HEK293 (cell line): ENCODE measurements around the gene CNTN4.

Source experiments
- CTCF ChIA-PET: fragments of 350-600 bp; formaldehyde crosslinking; extraction: SDS; loops from one replicate; lab custom pipeline; 2021; ENCODE audit warnings: antibody characterized with exemption; lab: Yijun Ruan, JAX
- POLR2A ChIA-PET: fragments of 300-600 bp; formaldehyde crosslinking; extraction: SDS; loops from one replicate; lab custom pipeline; 2020; ENCODE audit warnings: antibody characterized with exemption, inconsistent platforms; lab: Yijun Ruan, JAX
- H3K27ac ChIP-seq: fragments of 200-500 bp; sonication (Bioruptor generic); 2 replicates; pipeline ENCODE4 v1.5.1; 2014; ENCODE audit warnings: low read depth, low read length, control low read depth, inconsistent platforms; ENCODE audit errors: extremely low read depth
- H3K36me3 ChIP-seq, 2 experiments: fragments of 200-500 bp in 1 of 2; sonication (Bioruptor generic) in 1 of 2; 1 replicate in 1 of 2; 2 replicates in 1 of 2; pipeline ENCODE4 v1.5.1; 2014 to 2017; ENCODE audit warnings: inconsistent platforms in 2 of 2, low read length in 2 of 2; ENCODE audit not compliant: control insufficient read depth in 2 of 2, insufficient read depth in 1 of 2
- H3K4me1 ChIP-seq: fragments of 200-500 bp; sonication (Bioruptor generic); 2 replicates; pipeline ENCODE4 v1.5.1; 2014; ENCODE audit warnings: mild to moderate bottlenecking, low read length, inconsistent platforms; ENCODE audit not compliant: control insufficient read depth, insufficient read depth
- H3K4me3 ChIP-seq: 2 replicates; pipeline ENCODE4 v1.5.1; 2011; ENCODE audit warnings: low read depth, mild to moderate bottlenecking, control low read depth, low read length, moderate library complexity
- H3K9me3 ChIP-seq: fragments of 200-500 bp; sonication (Bioruptor generic); 2 replicates; pipeline ENCODE4 v1.5.1; 2014; ENCODE audit warnings: low read depth, low read length, inconsistent platforms; ENCODE audit not compliant: control insufficient read depth, insufficient read depth
- HOXD13 ChIP-seq: sonication (generic); formaldehyde crosslinking; IDR thresholded peaks from 2 replicates; pipeline ENCODE4 v1.8.0; 2022; ENCODE audit warnings: missing genetic modification reagents, borderline replicate concordance
- INSM2 ChIP-seq: fragments of 450-650 bp; formaldehyde crosslinking; IDR thresholded peaks from 2 replicates; pipeline ENCODE4 v1.5.1; 2016; ENCODE audit warnings: missing biosample characterization, missing genetic modification characterization
- KLF16 ChIP-seq: fragments of 450-650 bp; formaldehyde crosslinking; IDR thresholded peaks from 2 replicates; pipeline ENCODE4 v1.5.1; 2017; ENCODE audit warnings: missing biosample characterization, missing genetic modification characterization
- MEIS1 ChIP-seq: sonication (generic); formaldehyde crosslinking; IDR thresholded peaks from 2 replicates; pipeline ENCODE4 v1.8.1; 2022; ENCODE audit warnings: missing genetic modification reagents, mild to moderate bottlenecking, borderline replicate concordance
- REPIN1 ChIP-seq: fragments of 450-650 bp; formaldehyde crosslinking; IDR thresholded peaks from 2 replicates; pipeline ENCODE4 v1.5.1; 2017; ENCODE audit warnings: missing biosample characterization, missing genetic modification characterization, low read depth
- SP2 ChIP-seq: fragments of 450-650 bp; formaldehyde crosslinking; IDR thresholded peaks from 2 replicates; pipeline ENCODE4 v1.5.1; 2016; ENCODE audit warnings: missing biosample characterization, missing genetic modification characterization
- SP7 ChIP-seq: fragments of 450-650 bp; formaldehyde crosslinking; IDR thresholded peaks from 2 replicates; pipeline ENCODE4 v1.5.1; 2016; ENCODE audit warnings: missing biosample characterization, missing genetic modification characterization
- WT1 ChIP-seq: fragments of 450-650 bp; formaldehyde crosslinking; IDR thresholded peaks from 2 replicates; pipeline ENCODE4 v1.5.1; 2016; ENCODE audit warnings: missing biosample characterization, missing genetic modification characterization
- YY1 ChIP-seq: fragments of 450-650 bp; formaldehyde crosslinking; IDR thresholded peaks from 2 replicates; pipeline ENCODE4 v1.5.1; 2018; ENCODE audit warnings: missing biosample characterization, missing genetic modification characterization
- ZBTB7A ChIP-seq: fragments of 450-650 bp; formaldehyde crosslinking; IDR thresholded peaks from 2 replicates; pipeline ENCODE4 v1.5.1; 2016; ENCODE audit warnings: low read depth, missing biosample characterization, missing genetic modification characterization
- ZEB2 ChIP-seq: fragments of 450-650 bp; formaldehyde crosslinking; IDR thresholded peaks from 2 replicates; pipeline ENCODE4 v1.5.1; 2016; ENCODE audit warnings: missing biosample characterization, missing genetic modification characterization
- ZFP3 ChIP-seq: fragments of 450-650 bp; formaldehyde crosslinking; IDR thresholded peaks from 2 replicates; pipeline ENCODE4 v1.5.1; 2016; ENCODE audit warnings: low read depth, missing biosample characterization, missing genetic modification characterization
- ZNF140 ChIP-seq: fragments of 450-650 bp; formaldehyde crosslinking; IDR thresholded peaks from 2 replicates; pipeline ENCODE4 v1.5.1; 2016; ENCODE audit warnings: missing biosample characterization, missing genetic modification characterization
- ZNF155 ChIP-seq: fragments of 450-650 bp; formaldehyde crosslinking; IDR thresholded peaks from 2 replicates; pipeline ENCODE4 v1.5.1; 2016; ENCODE audit warnings: missing biosample characterization, missing genetic modification characterization
- ZNF266 ChIP-seq: fragments of 450-650 bp; formaldehyde crosslinking; IDR thresholded peaks from 2 replicates; pipeline ENCODE4 v1.5.1; 2016; ENCODE audit warnings: missing biosample characterization, missing genetic modification characterization, low read depth
- ZNF350 ChIP-seq: fragments of 450-650 bp; formaldehyde crosslinking; IDR thresholded peaks from 2 replicates; pipeline ENCODE4 v1.5.0; 2017; ENCODE audit warnings: missing biosample characterization, mild to moderate bottlenecking, missing genetic modification characterization
- ZNF366 ChIP-seq: fragments of 450-650 bp; formaldehyde crosslinking; conservative IDR thresholded peaks from 2 replicates; pipeline ENCODE4 v1.5.1; 2016; ENCODE audit warnings: missing biosample characterization, missing genetic modification characterization
- ZNF391 ChIP-seq: fragments of 450-650 bp; formaldehyde crosslinking; IDR thresholded peaks from 2 replicates; pipeline ENCODE4 v1.5.1; 2016; ENCODE audit warnings: low read depth, missing biosample characterization, missing genetic modification characterization, borderline replicate concordance
- ZNF530 ChIP-seq: fragments of 450-650 bp; formaldehyde crosslinking; IDR thresholded peaks from 2 replicates; pipeline ENCODE4 v1.5.1; 2016; ENCODE audit warnings: low read depth, missing biosample characterization, missing genetic modification characterization
- ZNF585B ChIP-seq: fragments of 450-650 bp; formaldehyde crosslinking; IDR thresholded peaks from 2 replicates; pipeline ENCODE4 v1.5.1; 2016; ENCODE audit warnings: missing biosample characterization, missing genetic modification characterization
- ZNF623 ChIP-seq: fragments of 450-650 bp; formaldehyde crosslinking; IDR thresholded peaks from 2 replicates; pipeline ENCODE4 v1.5.1; 2016; ENCODE audit warnings: missing biosample characterization, missing genetic modification characterization
- ZNF639 ChIP-seq: fragments of 450-650 bp; formaldehyde crosslinking; IDR thresholded peaks from 2 replicates; pipeline ENCODE4 v1.5.1; 2016; ENCODE audit warnings: missing biosample characterization, missing genetic modification characterization
- ZNF654 ChIP-seq: fragments of 450-650 bp; formaldehyde crosslinking; IDR thresholded peaks from 2 replicates; pipeline ENCODE4 v1.5.1; 2016; ENCODE audit warnings: low read depth, missing biosample characterization, missing genetic modification characterization
- ZNF792 ChIP-seq: fragments of 450-650 bp; formaldehyde crosslinking; IDR thresholded peaks from 2 replicates; pipeline ENCODE4 v1.5.1; 2016; ENCODE audit warnings: missing biosample characterization, missing genetic modification characterization
- ZNF843 ChIP-seq: fragments of 450-650 bp; formaldehyde crosslinking; IDR thresholded peaks from 2 replicates; pipeline ENCODE4 v1.5.1; 2016; ENCODE audit warnings: missing biosample characterization, missing genetic modification characterization

CNTN4 gene

GRCh38 chr3:2790266-2790815, 691.7 kb downstream of the CNTN4 start:
- ChIA-PET POLR2A (no interaction called here), CTCF (interaction anchor here (1.0 kb wide), 1 partner anchor 131 kb away, joined by 4 read pairs; no protein-coding TSS in a partner anchor)
- TF ChIP-seq SP7 (tag by site-specific recombination) (no peak), MEIS1 (CRISPR knock-in tag) (no peak), YY1 (tag by site-specific recombination) (no peak), ZNF140 (tag by site-specific recombination) (no peak), ZNF366 (no peak), INSM2 (tag by site-specific recombination) (no peak), ZNF391 (tag by site-specific recombination) (no peak), ZNF623 (tag by site-specific recombination) (no peak), HOXD13 (CRISPR knock-in tag) (no peak), WT1 (tag by site-specific recombination) (no peak), ZNF266 (no peak), ZNF792 (tag by site-specific recombination) (no peak), SP2 (no peak), ZNF585B (tag by site-specific recombination) (no peak), ZNF843 (tag by site-specific recombination) (no peak), ZNF654 (tag by site-specific recombination) (no peak), ZBTB7A (tag by site-specific recombination) (no peak), KLF16 (tag by site-specific recombination) (no peak), ZNF639 (no peak), REPIN1 (tag by site-specific recombination) (no peak)
- Histone ChIP-seq H3K4me3 (no peak overlapping the region), H3K9me3 (no peaks in the 10 kb centered on the region), H3K4me1 (no peaks in the 10 kb centered on the region), H3K27ac (no peak overlapping the region), H3K36me3 (no peaks in the 10 kb centered on the region)

- Histone ChIP-seq H3K4me3 (no peak overlapping the region), H3K9me3 (no peaks in the 10 kb centered on the region), H3K4me1 (no peaks in the 10 kb centered on the region), H3K36me3 (no peaks in the 10 kb centered on the region), H3K27ac (no peak overlapping the region)
- ChIA-PET CTCF (interaction anchor here (1.6 kb wide), 1 partner anchor 129 kb away, joined by 5 read pairs; no protein-coding TSS in a partner anchor), POLR2A (no interaction called here)
- TF ChIP-seq ZNF530 (tag by site-specific recombination) (no peak), REPIN1 (tag by site-specific recombination) (no peak), ZEB2 (tag by site-specific recombination) (no peak), ZFP3 (tag by site-specific recombination) (no peak), ZNF350 (tag by site-specific recombination) (no peak), ZNF155 (tag by site-specific recombination) (no peak), YY1 (tag by site-specific recombination) (no peak)
These were observed 693.8 kb downstream of the CNTN4 start for GRCh38 chr3:2792432-2792831.
